Activated CD4-positive, alpha-beta T cell treated with anti-CD3 and anti-CD28 coated beads, Interleukin-10, Interleukin-2, amounts not matched to agents 100 ng/mL and 50 ng/mL, durations not matched to agents 16 hours and 8 hours (primary cell): ENCODE results near the gene PTPRCAP.
"Not testable (repeated sequence)": the region's sequence is repeated elsewhere in the genome, so short reads cannot be mapped to it uniquely, and the experiment has no call there.

Experiments used
- DNase-seq: peaks from one replicate; pipeline ENCODE4 v3.0.0-alpha.2; 2020

Gene PTPRCAP

GRCh38 chr11:67408437-67409200 lies 28.9 kb downstream of the PTPRCAP start:
- DNase-seq = peak; percentile 55

- no peak for DNase-seq
Observed at GRCh38 chr11:67407688-67408163, 29.8 kb downstream of the PTPRCAP start.

- DNase-seq = peak; percentile 49
Observed at GRCh38 chr11:67406969-67407687, 30.4 kb downstream of the PTPRCAP start.

- no peak for DNase-seq
Observed at GRCh38 chr11:67406420-67406968, 31.0 kb downstream of the PTPRCAP start.

GRCh38 chr11:67405688-67406339 lies 31.7 kb downstream of the PTPRCAP start:
- no peak for DNase-seq

GRCh38 chr11:67405196-67405567 lies 32.3 kb downstream of the PTPRCAP start:
- DNase-seq = peak; percentile 51

GRCh38 chr11:67404515-67405195 lies 32.8 kb downstream of the PTPRCAP start:
- DNase-seq = peak; percentile 82

- not testable (repeated sequence) for DNase-seq
Observed at GRCh38 chr11:67403085-67403484, 34.4 kb downstream of the PTPRCAP start.

GRCh38 chr11:67402192-67402839 lies 35.2 kb downstream of the PTPRCAP start:
- DNase-seq = not testable (repeated sequence)

- DNase-seq = peak; percentile 94
Observed at GRCh38 chr11:67401495-67402191, 35.8 kb downstream of the PTPRCAP start, which contains the start of gene PPP1CA. TSS of gene PPP1CA (minus strand) at chr11:67401858. CDS start at chr11:67401782, 76 bp downstream.

- no peak for DNase-seq
Observed at GRCh38 chr11:67400942-67401494, 36.5 kb downstream of the PTPRCAP start.

- DNase-seq = peak; percentile 42
Observed at GRCh38 chr11:67400251-67400941, 37.1 kb downstream of the PTPRCAP start.

- no peak for DNase-seq
Observed at GRCh38 chr11:67398661-67399563, 38.6 kb downstream of the PTPRCAP start.

- no peak for DNase-seq
Observed at GRCh38 chr11:67397986-67398660, 39.4 kb downstream of the PTPRCAP start.

GRCh38 chr11:67397536-67397935 lies 39.9 kb downstream of the PTPRCAP start:
- DNase-seq = no peak

GRCh38 chr11:67396587-67397389 lies 40.7 kb downstream of the PTPRCAP start:
- no peak for DNase-seq

GRCh38 chr11:67396259-67396581 lies 41.3 kb downstream of the PTPRCAP start:
- DNase-seq = no peak
